Subcutaneous abdominal adipose tissue (tissue), 5 donors: Measurements from ENCODE around the gene TNFSF10.
A peak's percentile ranks its signal among the peaks of the same experiment; 100 is the strongest.

Experiments
- H3K27ac ChIP-seq: one replicate; pipeline ENCODE4 v1.7.0; 2013; ENCODE audit warnings: low read depth, mild to moderate bottlenecking, inconsistent platforms, low read length, moderate library complexity
- H3K27me3 ChIP-seq, 5 donors: one replicate each; pipeline ENCODE4 v1.7.0; 2013; ENCODE audit warnings: low read length in 5 of 5, inconsistent platforms in 1 of 5; ENCODE audit not compliant: control insufficient read depth in 5 of 5, insufficient read depth in 4 of 5
- H3K36me3 ChIP-seq, 5 donors: one replicate each; pipeline ENCODE4 v1.7.0; 2013; ENCODE audit warnings: low read length in 5 of 5; ENCODE audit not compliant: control insufficient read depth in 5 of 5, insufficient read depth in 5 of 5
- H3K4me1 ChIP-seq, 5 donors: one replicate each; pipeline ENCODE4 v1.7.0; 2013; ENCODE audit warnings: low read length in 5 of 5, mild to moderate bottlenecking in 3 of 5, moderate library complexity in 1 of 5; ENCODE audit not compliant: control insufficient read depth in 5 of 5, insufficient read depth in 5 of 5
- H3K4me3 ChIP-seq, 5 donors: one replicate each; pipeline ENCODE4 v1.7.0; 2013; ENCODE audit warnings: low read length in 5 of 5, low read depth in 1 of 5
- H3K9ac ChIP-seq, 5 donors: one replicate each; pipeline ENCODE4 v1.7.0; 2013; ENCODE audit warnings: low read length in 5 of 5, mild to moderate bottlenecking in 4 of 5, moderate library complexity in 3 of 5
- H3K9me3 ChIP-seq, 5 donors: one replicate each; pipeline ENCODE4 v1.7.0; 2013; ENCODE audit warnings: low read length in 5 of 5; ENCODE audit not compliant: control insufficient read depth in 5 of 5
- donor health status: healthy.
- donor health status: healthy.
- donor health status: healthy.
- donor health status: healthy.
- donor health status: healthy.

The TNFSF10 gene

DNA sequence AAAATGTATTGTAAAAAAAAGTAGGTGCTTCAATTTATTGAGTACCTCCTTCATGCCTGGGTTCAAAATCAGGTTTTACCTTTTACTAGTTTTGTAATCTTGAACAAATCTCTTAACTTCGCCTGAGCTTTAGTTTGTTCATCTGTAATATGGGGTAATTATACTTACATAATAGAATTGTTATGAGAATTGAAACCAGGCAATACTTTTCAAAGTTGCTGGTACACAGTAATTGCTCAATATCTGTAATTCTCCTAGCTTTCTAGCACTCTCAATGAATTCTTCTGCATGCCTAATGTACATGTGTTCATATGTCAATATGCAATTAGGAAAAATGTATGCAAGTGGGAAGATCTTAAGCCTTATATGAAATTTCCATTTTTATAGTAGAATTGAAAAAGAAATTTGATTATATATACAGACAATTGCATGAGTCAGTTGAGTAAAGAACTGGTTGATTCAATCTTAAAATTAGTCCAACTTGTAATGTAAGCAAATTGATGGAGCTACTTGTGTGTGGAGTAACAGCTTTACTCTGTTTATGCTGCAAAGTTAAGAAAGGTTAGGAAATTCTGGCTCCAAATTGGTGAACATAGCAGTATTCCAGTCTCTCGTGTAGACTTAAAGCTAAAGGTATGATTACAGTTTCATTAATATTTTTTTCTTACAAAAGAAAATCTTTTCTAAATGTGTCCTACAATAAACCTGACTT lies 4.1 kb downstream of the TNFSF10 start:
- H3K27me3 ChIP-seq, result no peaks in the 10 kb centered on the region
- H3K36me3 ChIP-seq, result peaks cover 0 to 12% (median 7%) of the 10 kb centered on the region in 5 donors
- peak overlapping the region; percentile 55 for H3K27ac ChIP-seq
- H3K4me1 ChIP-seq, result peaks cover 12 to 74% (median 66%) of the 10 kb centered on the region in 5 donors
- H3K9me3 ChIP-seq, result no peaks in the 10 kb centered on the region
- H3K4me3 ChIP-seq, result peak overlapping the region in 4 of 5 donors; percentile 60 to 99 (median 77)
- no peak overlapping the region for H3K9ac ChIP-seq

DNA sequence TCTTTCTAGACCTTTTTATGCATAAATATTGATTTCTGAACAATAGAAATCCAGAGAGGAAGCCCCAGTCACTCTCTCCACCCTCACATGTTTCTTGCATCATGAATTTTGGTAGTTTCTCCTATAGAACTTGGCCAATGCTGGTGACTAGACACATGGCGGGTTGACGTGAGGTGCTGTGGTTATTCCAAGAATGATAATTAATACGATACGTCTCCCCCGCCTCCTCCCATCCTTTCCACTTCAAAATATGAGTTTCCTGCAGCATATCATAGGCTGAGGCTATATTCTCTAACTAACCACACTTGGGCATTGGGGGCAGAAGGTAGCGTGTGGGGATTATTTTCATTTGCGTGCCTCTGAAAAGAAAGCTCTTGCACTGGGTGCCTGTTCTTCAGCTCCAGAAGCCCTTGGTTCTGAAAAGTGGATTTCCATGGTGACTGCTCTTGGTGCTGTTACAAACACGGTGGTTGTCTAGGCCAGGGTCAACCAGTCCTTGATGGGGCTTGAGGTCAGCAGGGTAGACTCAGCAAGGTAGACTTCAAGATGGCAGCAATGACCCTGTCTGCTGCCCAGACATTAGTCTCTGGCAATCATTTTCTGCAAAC lies 5.3 kb downstream of the TNFSF10 start:
- Histone ChIP-seq H3K36me3 (peaks cover 3 to 18% (median 12%) of the 10 kb centered on the region in 5 donors), H3K27ac (peak overlapping the region; percentile 84), H3K4me1 (peaks cover 13 to 74% (median 66%) of the 10 kb centered on the region in 5 donors), H3K9me3 (no peaks in the 10 kb centered on the region), H3K9ac (no peak overlapping the region), H3K27me3 (no peaks in the 10 kb centered on the region), H3K4me3 (peak overlapping the region in 3 of 5 donors; percentile 4 to 23 (median 13))

GRCh38 chr3:172516318-172517214 lies 6.7 kb downstream of the TNFSF10 start:
- Histone ChIP-seq H3K27ac (peak overlapping the region; percentile 84), H3K9ac (peak overlapping the region in 4 of 5 donors; percentile 38 to 54 (median 42)), H3K27me3 (no peaks in the 10 kb centered on the region), H3K9me3 (no peaks in the 10 kb centered on the region), H3K4me1 (peaks cover 14 to 85% (median 71%) of the 10 kb centered on the region in 5 donors), H3K36me3 (peaks cover 11 to 31% (median 24%) of the 10 kb centered on the region in 5 donors), H3K4me3 (peak overlapping the region; percentile 12 to 45 (median 29))

DNA sequence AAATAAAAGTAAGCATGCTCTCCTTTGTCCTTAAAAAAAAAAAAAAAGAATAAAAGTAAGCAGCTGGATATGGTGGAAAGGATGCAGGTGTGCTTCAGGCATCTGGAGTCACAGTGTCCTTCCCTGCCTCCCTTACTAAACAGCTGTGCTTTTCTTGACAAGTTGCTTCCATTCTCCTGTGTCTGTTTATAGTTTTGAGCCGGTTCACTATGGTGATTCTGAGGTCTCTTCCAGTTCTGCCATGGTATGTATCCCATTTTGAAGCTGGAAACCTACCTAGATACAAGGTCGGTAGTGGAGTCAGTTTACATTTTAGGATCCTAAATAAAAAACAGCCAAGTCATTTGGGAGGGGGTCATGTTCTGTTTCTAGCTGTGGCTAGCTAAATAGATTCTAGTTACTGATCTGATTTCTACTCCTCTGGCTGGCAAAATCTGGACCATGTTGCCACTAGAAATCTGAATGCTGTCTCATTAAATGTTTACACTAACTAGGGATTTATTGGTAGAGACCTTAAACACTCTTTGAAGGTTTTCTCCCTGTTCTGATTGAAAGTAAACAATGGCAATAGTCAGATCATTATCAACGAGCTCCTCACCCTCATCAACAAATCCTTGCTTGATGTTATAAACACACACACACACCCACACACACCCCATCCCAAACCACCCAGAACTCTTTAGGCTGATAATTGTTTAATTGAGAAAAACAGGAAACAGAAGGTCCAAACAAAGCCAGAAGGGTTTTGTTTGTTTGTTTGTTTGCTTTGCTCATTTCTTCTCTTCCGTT lies 7.9 kb downstream of the TNFSF10 start:
- Histone ChIP-seq H3K4me3 (no peak overlapping the region), H3K27ac (peak overlapping the region; percentile 84), H3K27me3 (no peaks in the 10 kb centered on the region), H3K9me3 (no peaks in the 10 kb centered on the region), H3K9ac (peak overlapping the region in 1 of 5 donors; percentile 51), H3K4me1 (peaks cover 14 to 78% (median 65%) of the 10 kb centered on the region in 5 donors), H3K36me3 (peaks cover 19 to 42% (median 36%) of the 10 kb centered on the region in 5 donors)

GRCh38 chr3:172514678-172515077 lies 8.6 kb downstream of the TNFSF10 start:
- Histone ChIP-seq H3K36me3 (peaks cover 20 to 47% (median 43%) of the 10 kb centered on the region in 5 donors), H3K4me1 (peaks cover 14 to 72% (median 59%) of the 10 kb centered on the region in 5 donors)

DNA sequence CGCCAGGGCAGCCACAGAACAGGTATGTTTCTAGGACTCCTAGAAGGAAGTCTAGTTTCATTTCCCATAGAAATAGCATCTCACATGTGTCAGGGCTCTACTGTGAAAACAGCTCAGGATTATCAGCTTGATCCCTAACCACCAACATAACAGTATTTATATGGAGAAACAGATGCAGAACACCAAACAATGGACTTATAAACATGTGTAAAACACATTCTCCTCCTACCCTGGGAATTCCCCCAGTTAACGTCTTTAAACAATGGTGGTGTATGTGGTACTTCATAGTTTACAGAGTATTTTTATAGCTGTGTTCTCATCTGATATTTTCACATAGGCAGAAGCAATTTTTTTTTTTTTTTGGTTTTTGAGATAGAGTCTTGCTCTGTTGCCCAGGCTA lies 9.7 kb downstream of the TNFSF10 start:
- H3K4me1 ChIP-seq, result peaks cover 14 to 60% (median 47%) of the 10 kb centered on the region in 5 donors
- H3K36me3 ChIP-seq, result peaks cover 27 to 57% (median 49%) of the 10 kb centered on the region in 5 donors
- H3K9me3 ChIP-seq, result no peaks in the 10 kb centered on the region
- no peak overlapping the region for H3K4me3 ChIP-seq
- H3K27ac ChIP-seq, result peak overlapping the region; percentile 75
- H3K27me3 ChIP-seq, result no peaks in the 10 kb centered on the region
- peak overlapping the region in 2 of 5 donors; percentile 21 to 40 for H3K9ac ChIP-seq

More at GRCh38 chr3:172514678-172515077, 8.6 kb downstream of the TNFSF10 start:
- H3K4me3 ChIP-seq, result no peak overlapping the region
- peak overlapping the region in 1 of 5 donors; percentile 51 for H3K9ac ChIP-seq
- H3K9me3 ChIP-seq, result no peaks in the 10 kb centered on the region
- no peaks in the 10 kb centered on the region for H3K27me3 ChIP-seq
- H3K27ac ChIP-seq, result peak overlapping the region; percentile 84

DNA sequence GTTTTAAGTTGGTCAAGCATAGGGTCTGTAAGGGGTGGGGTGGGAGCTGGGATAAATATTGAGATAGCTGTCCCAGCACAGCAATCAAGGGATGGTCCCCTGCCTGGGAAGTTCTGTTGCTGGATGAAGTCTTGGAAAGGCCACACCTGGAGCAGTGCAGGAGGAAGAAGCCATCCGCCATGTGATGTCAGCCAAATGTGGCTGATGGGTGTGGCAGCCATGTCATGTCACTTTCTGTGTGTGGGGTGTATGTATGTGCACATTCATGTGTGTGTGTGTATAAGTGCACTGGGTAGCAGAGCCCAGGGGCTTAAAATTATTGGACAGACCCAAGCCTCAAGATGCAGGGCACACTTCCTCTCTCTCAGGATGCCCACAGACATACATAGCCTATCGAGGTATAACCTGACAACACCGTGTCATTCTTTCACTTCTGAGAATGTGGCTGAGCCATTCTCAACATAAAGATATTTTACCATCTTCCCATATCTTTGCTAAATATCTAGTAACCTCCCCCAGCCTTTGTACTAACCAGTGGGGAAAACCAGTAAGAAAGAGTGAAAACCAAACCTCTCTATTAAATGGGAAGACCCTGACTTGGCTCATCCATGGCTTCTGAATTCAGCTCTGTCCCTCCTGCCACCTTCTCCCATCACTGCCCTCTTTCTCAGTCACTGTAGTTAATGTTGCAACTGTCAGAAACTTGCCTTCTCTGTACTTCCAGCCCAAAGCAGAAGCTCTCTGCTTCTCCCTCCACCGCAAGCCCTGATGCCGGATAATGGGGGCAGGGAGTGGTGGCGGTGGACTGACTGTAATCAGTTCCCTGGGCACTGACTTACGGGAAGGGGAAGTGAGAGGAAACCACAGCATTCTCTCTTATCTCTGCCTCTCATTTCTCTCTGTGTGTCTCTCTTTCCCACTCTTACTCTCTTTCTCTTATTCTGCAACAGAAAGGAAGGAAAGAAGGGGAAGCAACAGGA lies 11.2 kb downstream of the TNFSF10 start:
- Histone ChIP-seq H3K4me1 (peaks cover 9 to 48% (median 33%) of the 10 kb centered on the region in 5 donors), H3K27ac (peak overlapping the region; percentile 75), H3K27me3 (no peaks in the 10 kb centered on the region), H3K4me3 (no peak overlapping the region), H3K9me3 (no peaks in the 10 kb centered on the region), H3K36me3 (peaks cover 37 to 71% (median 61%) of the 10 kb centered on the region in 5 donors), H3K9ac (peak overlapping the region in 1 of 5 donors; percentile 18)

DNA sequence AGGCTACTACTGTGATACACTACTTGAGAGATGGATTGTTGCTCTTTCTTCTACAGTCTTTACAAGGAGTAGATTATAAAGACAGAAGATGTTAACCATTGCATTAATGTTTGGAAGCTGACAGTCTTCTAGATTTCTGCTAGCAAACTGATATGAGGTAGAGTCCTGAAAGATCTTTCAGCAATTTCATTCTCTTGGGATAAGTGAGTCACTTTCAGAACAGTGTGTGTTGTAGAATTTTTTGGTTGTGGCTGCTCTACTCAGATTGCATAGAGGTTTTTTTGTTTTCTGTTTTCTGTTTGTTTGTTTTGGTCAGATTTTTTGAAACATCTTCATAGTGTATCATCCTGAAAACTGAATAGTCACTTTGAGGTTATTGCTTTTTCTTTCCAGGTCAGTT lies 17.1 kb downstream of the TNFSF10 start:
- Histone ChIP-seq H3K36me3 (peaks cover 31 to 56% (median 49%) of the 10 kb centered on the region in 5 donors), H3K27me3 (no peaks in the 10 kb centered on the region), H3K27ac (no peak overlapping the region)

More for the DNA sequence above, 17.1 kb downstream of the TNFSF10 start:
- Histone ChIP-seq H3K4me3 (no peak overlapping the region), H3K9me3 (peaks cover 0 to 5% (median 3%) of the 10 kb centered on the region in 5 donors), H3K9ac (no peak overlapping the region), H3K4me1 (peaks cover 0 to 7% (median 0%) of the 10 kb centered on the region in 5 donors)
